K562 (cell line): ENCODE measurements around the gene MICOS13. TPM values are rescaled to one million over a fixed set of nuclear protein-coding genes. Genes with fewer than 3 reads are reported as not detected.

Experiments
- ATF3 ChIP-seq, 2 experiments: fragments of 450-650 bp in 1 of 2; sonication (generic) in 1 of 2; formaldehyde crosslinking in 1 of 2; IDR thresholded peaks in 1 of 2; conservative IDR thresholded peaks in 1 of 2; 2 replicates each; pipeline versions ENCODE4 v1.6.1 to v1.8.1; 2016 to 2023; ENCODE audit warnings: mild to moderate bottlenecking in 2 of 2, moderate library complexity in 2 of 2, inconsistent platforms in 1 of 2, missing genetic modification reagents in 1 of 2
- BRF2 ChIP-seq: IDR thresholded peaks from 3 replicates; pipeline ENCODE4 v1.6.1; 2011; ENCODE audit warnings: borderline replicate concordance, mild to moderate bottlenecking; ENCODE audit not compliant: insufficient read length, insufficient read depth
- CBX8 ChIP-seq: fragments of 200-600 bp; sonication (generic); IDR thresholded peaks from 2 replicates; pipeline ENCODE4 v1.6.1; 2012; ENCODE audit warnings: borderline replicate concordance, mixed run types, low read depth, mild to moderate bottlenecking, moderate library complexity, mixed read lengths, low read length, control low read depth, inconsistent platforms; ENCODE audit not compliant: poor library complexity, severe bottlenecking; ENCODE audit errors: extremely low read depth
- FOXP1 ChIP-seq: sonication (generic); formaldehyde crosslinking; IDR thresholded peaks from 2 replicates; pipeline ENCODE4 v1.8.0; 2022; ENCODE audit warnings: mild to moderate bottlenecking, missing genetic modification reagents
- GABPB1 ChIP-seq: sonication (generic); formaldehyde crosslinking; IDR thresholded peaks from 2 replicates; pipeline ENCODE4 v1.8.0; 2022; ENCODE audit warnings: mild to moderate bottlenecking, missing genetic modification reagents
- GMEB1 ChIP-seq: fragments of 250-450 bp; sonication (Bioruptor Pico); IDR thresholded peaks from 2 replicates; pipeline ENCODE4 v1.4.0; 2020; ENCODE audit warnings: mild to moderate bottlenecking
- LARP7 ChIP-seq: fragments of 450-650 bp; IDR thresholded peaks from 2 replicates; pipeline ENCODE4 v1.6.1; 2016
- MCM3 ChIP-seq: fragments of 450-650 bp; IDR thresholded peaks from 2 replicates; pipeline ENCODE4 v1.6.1; 2016
- MEF2D ChIP-seq: conservative IDR thresholded peaks from 2 replicates; pipeline ENCODE4 v1.6.1; 2016; ENCODE audit warnings: low read depth, missing genetic modification characterization, missing compliant biosample characterization
- NFIC ChIP-seq: fragments of 450-650 bp; IDR thresholded peaks from 2 replicates; pipeline ENCODE4 v1.6.1; 2017; ENCODE audit warnings: mild to moderate bottlenecking, inconsistent platforms
- NFRKB ChIP-seq: fragments of 450-650 bp; IDR thresholded peaks from 2 replicates; pipeline ENCODE4 v1.6.1; 2016; ENCODE audit warnings: low read depth
- RBFOX2 ChIP-seq: fragments of 200-400 bp; formaldehyde crosslinking; IDR thresholded peaks from 2 replicates; pipeline ENCODE4 v1.6.1; 2017; ENCODE audit warnings: low read depth, mild to moderate bottlenecking, low read length, moderate library complexity
- RBM25 ChIP-seq: fragments of 200-400 bp; formaldehyde crosslinking; IDR thresholded peaks from 2 replicates; pipeline ENCODE4 v1.6.1; 2018; ENCODE audit warnings: low read length, low read depth, moderate library complexity; ENCODE audit not compliant: severe bottlenecking
- SIX5 ChIP-seq, 2 experiments: IDR thresholded peaks; 2 replicates each; pipeline ENCODE4 v1.6.1; 2011; ENCODE audit warnings: low read length in 2 of 2, borderline replicate concordance in 1 of 2, low read depth in 1 of 2, mild to moderate bottlenecking in 1 of 2, moderate library complexity in 1 of 2; ENCODE audit not compliant: insufficient read depth in 1 of 2
- TBL1XR1 ChIP-seq, 2 experiments: IDR thresholded peaks; 2 replicates each; pipeline ENCODE4 v1.6.1; 2012; ENCODE audit warnings: improper control_type of control experiment in 2 of 2, low read length in 2 of 2, mild to moderate bottlenecking in 1 of 2
- TFAP4 ChIP-seq: sonication (generic); formaldehyde crosslinking; IDR thresholded peaks from 2 replicates; pipeline ENCODE4 v1.8.0; 2022; ENCODE audit warnings: missing genetic modification reagents, mild to moderate bottlenecking, moderate library complexity, borderline replicate concordance
- THAP7 ChIP-seq: fragments of 250-450 bp; sonication (Bioruptor Pico); IDR thresholded peaks from 2 replicates; pipeline ENCODE4 v1.5.0; 2021
- XRCC5 ChIP-seq: fragments of 200-400 bp; formaldehyde crosslinking; IDR thresholded peaks from 2 replicates; pipeline ENCODE4 v1.6.1; 2017; ENCODE audit warnings: low read depth, mild to moderate bottlenecking, low read length
- ZBTB8A ChIP-seq: fragments of 450-650 bp; IDR thresholded peaks from 2 replicates; pipeline ENCODE4 v1.6.1; 2018; ENCODE audit warnings: mild to moderate bottlenecking, moderate library complexity; ENCODE audit not compliant: partially characterized antibody
- ZNF212 ChIP-seq: fragments of 450-650 bp; formaldehyde crosslinking; IDR thresholded peaks from 2 replicates; pipeline ENCODE4 v1.4.0; 2020; ENCODE audit warnings: mild to moderate bottlenecking
- ZNF586 ChIP-seq: fragments of 450-650 bp; formaldehyde crosslinking; conservative IDR thresholded peaks from 2 replicates; pipeline ENCODE4 v1.4.0; 2020; ENCODE audit warnings: mild to moderate bottlenecking, moderate library complexity
- polyA plus RNA-seq, 8 experiments: library from polyadenylated mRNA; depleted of rRNA in 4 of 8; stranded (reverse) in 5 of 8; unstranded in 3 of 8; fragments of >200 nt; fragmentation: Nextera tagmentation in 2 of 8; fragmentation: Illumina TruSeq in 1 of 8; extraction: Ambion mirVana in 2 of 8; extraction: Trizol in 1 of 8; gene quantifications; 2 replicates each; pipeline versions ENCODE4 v1.2.1 to v1.2.3, GENCODE V29; 2011 to 2014; ENCODE audit warnings: inconsistent platforms in 1 of 8, missing spikeins in 1 of 8
- total RNA-seq, 7 experiments: library from RNA; depleted of rRNA in 6 of 7; stranded (reverse); fragments of >200 nt in 6 of 7; fragmentation: Illumina TruSeq in 2 of 7; extraction: Trizol in 2 of 7; gene quantifications; 2 replicates each; pipeline versions ENCODE4 v1.2.1 to v1.2.3, GENCODE V29; 2011 to 2021; ENCODE audit warnings: low replicate concordance in 1 of 7

MICOS13 gene
- total and polyA plus RNA-seq, 9 of the 15 experiments (the other 6 are each of a cell fraction or from before 2014, with no cell fraction given): 15.5 to 220 (median 49.4) TPM

- TF ChIP-seq BRF2 (no peak), LARP7 (no peak), XRCC5 (no peak), NFIC (peak; percentile 4; the same call in 1 of the 2 replicates), RBM25 (no peak), GABPB1 (no peak; the same call in none of the 2 replicates), MEF2D (tag) (no peak), ATF3 (IDR thresholded peaks at IDR 0.05) (no peak), ATF3 (CRISPR knock-in tag; conservative IDR thresholded peaks at IDR 0.05) (no peak), THAP7 (no peak), NFRKB (no peak), RBFOX2 (no peak), SIX5 (IDR thresholded peaks at IDR 0.05; ENCODE audit: borderline replicate concordance in 1 of 2, insufficient read depth in 1 of 2, low read depth in 1 of 2, low read length in 2 of 2) (no peak), ZNF586 (CRISPR knock-in tag) (no peak), GMEB1 (CRISPR knock-in tag) (no peak), FOXP1 (no peak), ZBTB8A (no peak), TFAP4 (CRISPR knock-in tag) (0 out of 2 replicates have a peak, but pooled peaks have one; percentile 3), CBX8 (no peak), MCM3 (no peak), TBL1XR1 (IDR thresholded peaks at IDR 0.05; ENCODE audit: low read length in 2 of 2) (no peak), ZNF212 (CRISPR knock-in tag) (no peak)
Measured at GRCh38 chr19:5690955-5691821, 10.9 kb upstream of the MICOS13 start (continued).
